ENCODE measurements around the gene LSM7.

DNA sequence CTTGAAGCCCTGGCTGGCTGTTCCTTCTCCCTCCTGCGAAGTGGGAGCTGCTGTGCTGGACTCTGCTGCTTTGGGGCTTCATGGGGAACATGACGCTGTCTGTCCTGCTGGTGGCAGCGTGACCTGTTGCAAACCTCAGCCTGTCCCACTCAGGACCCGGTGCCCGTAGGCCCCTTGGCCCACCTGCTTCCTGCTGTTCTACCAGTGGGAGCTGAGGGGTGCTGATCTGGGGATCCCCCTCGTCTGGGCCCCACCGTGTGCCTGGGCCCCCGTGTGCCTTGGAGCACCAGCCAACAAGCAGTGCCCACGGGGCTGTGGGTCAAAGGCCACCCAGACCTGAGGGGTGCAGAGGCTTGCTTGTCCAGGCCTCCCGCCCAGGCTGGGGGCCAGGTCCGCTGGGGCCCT lies 5.4 kb upstream of the LSM7 start:
- TF ChIP-seq ARHGAP35 (CRISPR knock-in tag; IDR thresholded peaks at IDR 0.05; ENCODE audit: borderline replicate concordance) (no peak), CREB1 (IDR thresholded peaks at IDR 0.05) (no peak), CREB1 (CRISPR knock-in tag; IDR thresholded peaks at IDR 0.05) (no peak)

All from HepG2 (cell line).